ENCODE data around the gene ATP4A.

Gene ATP4A

GRCh38 chr19:35502751-35503150 is 60.7 kb downstream of the ATP4A start:
- in situ Hi-C loops (cut with MboI; ENCODE audit: low sequenced_read_pairs) = no loop called here

- in situ Hi-C loops (cut with MboI; ENCODE audit: low sequenced_read_pairs) = no loop called here
Measured at GRCh38 chr19:35501684-35502083, 61.8 kb downstream of the ATP4A start.

GRCh38 chr19:35500611-35501010 is 62.8 kb downstream of the ATP4A start:
- in situ Hi-C loops (cut with MboI; ENCODE audit: low sequenced_read_pairs) = no loop called here

All from HL-60/S4 treated with retinoic acid at 250 ng/mL for 4 days and 3 days (cell line).